CD4-positive, alpha-beta memory T cell (primary cell): Measurements from ENCODE around the gene SLFN14. TPM values are rescaled to one million over a fixed set of nuclear protein-coding genes. Genes with fewer than 3 reads are reported as not detected.
A peak's percentile ranks its signal among the peaks of the same experiment; 100 is the strongest.

Source experiments
- CTCF ChIA-PET: fragments of 350-600 bp; sonication (Branson Sonifier 250); formaldehyde crosslinking; loops from one replicate; lab custom pipeline; 2021; ENCODE audit warnings: inconsistent platforms; ENCODE audit not compliant: partially characterized antibody; lab: Charles Lee
- POLR2A ChIA-PET: fragments of 350-600 bp; sonication (Branson Sonifier 250); formaldehyde crosslinking; loops from one replicate; lab custom pipeline; 2021; ENCODE audit not compliant: partially characterized antibody; lab: Charles Lee
- DNase-seq, 5 donors: peaks; one replicate each; pipeline versions ENCODE4 v3.0.0 to v3.0.0-alpha.2; 2020 to 2022; ENCODE audit warnings: mixed read lengths in 1 of 5
- H3K27ac ChIP-seq: one replicate; pipeline ENCODE4 v1.7.0; 2013; ENCODE audit warnings: low read depth, low read length
- H3K27me3 ChIP-seq: 2 replicates; pipeline ENCODE4 v1.7.0; 2013; ENCODE audit warnings: mild to moderate bottlenecking, low read length, moderate library complexity; ENCODE audit not compliant: insufficient read depth
- H3K36me3 ChIP-seq: 2 replicates; pipeline ENCODE4 v1.7.0; 2013; ENCODE audit warnings: mild to moderate bottlenecking, low read length, moderate library complexity; ENCODE audit not compliant: insufficient read depth
- H3K4me1 ChIP-seq: 2 replicates; pipeline ENCODE4 v1.7.0; 2013; ENCODE audit warnings: mild to moderate bottlenecking, low read length, moderate library complexity; ENCODE audit not compliant: insufficient read depth
- H3K4me3 ChIP-seq, 2 donors: one replicate each; pipeline ENCODE4 v1.7.0; 2013; ENCODE audit warnings: low read length in 2 of 2, mild to moderate bottlenecking in 1 of 2
- H3K9me3 ChIP-seq, 2 donors: one replicate each; pipeline ENCODE4 v1.7.0; 2013; ENCODE audit warnings: low read length in 2 of 2, control low read depth in 1 of 2; ENCODE audit not compliant: control insufficient read depth in 1 of 2
- H3K27ac Mint-ChIP-seq, 7 donors: one replicate each; pipeline ENCODE4 v1.8.0; 2020 to 2021; ENCODE audit warnings: mixed read lengths in 7 of 7, mild to moderate bottlenecking in 6 of 7, inconsistent platforms in 3 of 7, moderate library complexity in 3 of 7
- H3K27me3 Mint-ChIP-seq, 2 donors: one replicate each; pipeline ENCODE4 v1.8.0; 2020 to 2021; ENCODE audit warnings: mixed read lengths in 2 of 2
- H3K36me3 Mint-ChIP-seq, 2 donors: one replicate each; pipeline ENCODE4 v1.8.0; 2020 to 2021; ENCODE audit warnings: mixed read lengths in 2 of 2, inconsistent platforms in 1 of 2, mild to moderate bottlenecking in 1 of 2
- H3K4me1 Mint-ChIP-seq, 4 donors: one replicate each; pipeline ENCODE4 v1.8.0; 2020 to 2021; ENCODE audit warnings: mixed read lengths in 4 of 4, mild to moderate bottlenecking in 1 of 4
- H3K4me3 Mint-ChIP-seq, 8 donors: one replicate each; pipeline ENCODE4 v1.8.0; 2020 to 2021; ENCODE audit warnings: mixed read lengths in 8 of 8, mild to moderate bottlenecking in 7 of 8, moderate library complexity in 6 of 8, inconsistent platforms in 3 of 8
- H3K9me3 Mint-ChIP-seq, 8 donors: one replicate each; pipeline ENCODE4 v1.8.0; 2020 to 2021; ENCODE audit warnings: mixed read lengths in 8 of 8, mild to moderate bottlenecking in 5 of 8, inconsistent platforms in 3 of 8, moderate library complexity in 1 of 8
- intact Hi-C: fragments of 100-400 bp; cut with micrococcal nuclease; formaldehyde crosslinking; loops from one replicate; pipeline ENCODE4 v1.15.1; 2023
- polyA plus RNA-seq, 2 donors: library from polyadenylated mRNA; unstranded; fragments of 300-500 nt; fragmentation: Illumina TruSeq; gene quantifications; one replicate each; pipeline ENCODE4 v1.2.3, GENCODE V29; 2021
- total RNA-seq, 2 experiments: library from RNA; stranded (reverse); gene quantifications; one replicate each; pipeline ENCODE4 v1.2.3, GENCODE V29; 2021

SLFN14 gene
- total and polyA plus RNA-seq, 4 experiments from 2014 or later = 0.18 TPM; not detected in 3

GRCh38 chr17:35596072-35596471, 35.5 kb upstream of the SLFN14 start:
- peak overlapping the region in 1 of 7 donors; percentile 46 for H3K27ac Mint-ChIP-seq
- no peak for DNase-seq
- H3K27me3 Mint-ChIP-seq = no peaks in the 10 kb centered on the region
- H3K4me1 ChIP-seq = peaks cover 6% of the 10 kb centered on the region
- peaks cover 49 to 57% of the 10 kb centered on the region in 2 donors for H3K36me3 Mint-ChIP-seq
- H3K4me1 Mint-ChIP-seq = peaks cover 0 to 14% (median 5%) of the 10 kb centered on the region in 4 donors
- no peaks in the 10 kb centered on the region for H3K27me3 ChIP-seq
- H3K4me3 Mint-ChIP-seq = no peak overlapping the region
- H3K36me3 ChIP-seq = peaks cover 53% of the 10 kb centered on the region
- H3K27ac ChIP-seq = no peak overlapping the region
- ChIA-PET CTCF (interaction anchor here (0.6 kb wide), 1 partner anchor 13 kb away, joined by 4 read pairs; no protein-coding TSS in a partner anchor), POLR2A (no interaction called here)
- no peak overlapping the region for H3K4me3 ChIP-seq
- H3K9me3 ChIP-seq = no peaks in the 10 kb centered on the region
- intact Hi-C loops = no loop called here
- H3K9me3 Mint-ChIP-seq = no peaks in the 10 kb centered on the region

- H3K27me3 ChIP-seq = no peaks in the 10 kb centered on the region
- no peaks in the 10 kb centered on the region for H3K36me3 ChIP-seq
- H3K9me3 ChIP-seq = no peaks in the 10 kb centered on the region
- Mint-ChIP-seq H3K27me3 (peaks cover 0 to 3% of the 10 kb centered on the region in 2 donors), H3K36me3 (peaks cover 0 to 9% of the 10 kb centered on the region in 2 donors), H3K27ac (peak overlapping the region; percentile 94 to 100 (median 99)), H3K4me3 (peak overlapping the region; percentile 94 to 100 (median 100)), H3K4me1 (peaks cover 25 to 41% (median 34%) of the 10 kb centered on the region in 4 donors), H3K9me3 (peaks cover 0 to 4% (median 0%) of the 10 kb centered on the region in 8 donors)
- DNase-seq = peak in 1 of 5 donors; percentile 47
- no peak overlapping the region for H3K4me3 ChIP-seq
- H3K4me1 ChIP-seq = peaks cover 41% of the 10 kb centered on the region
- H3K27ac ChIP-seq = no peak overlapping the region
- POLR2A ChIA-PET = interaction anchor here (0.9 to 4.5 kb wide), 10 partner anchors 10 to 347 kb away, joined by 3 to 130 read pairs (median 4); partner anchors contain the start of genes PEX12 and SLFN12L
- CTCF ChIA-PET = interaction anchor here (0.6 to 2.1 kb wide), 9 partner anchors 9 to 447 kb away, joined by 3 to 10 read pairs (median 5); partner anchors contain the start of gene PEX12
- intact Hi-C loops = loop anchor here (5.0 kb wide), 1 partner anchor 219 kb away; the partner anchor contains the start of gene TAF15
Measured at GRCh38 chr17:35588196-35588920, 27.7 kb upstream of the SLFN14 start.

- Mint-ChIP-seq H3K27me3 (peaks cover 0 to 3% of the 10 kb centered on the region in 2 donors), H3K27ac (peak within 1 kb of the TSS; percentile 94 to 100 (median 99)), H3K4me1 (peaks cover 25 to 41% (median 34%) of the 10 kb centered on the region in 4 donors), H3K36me3 (peaks cover 0 to 7% of the 10 kb centered on the region in 2 donors), H3K4me3 (peak within 1 kb of the TSS; percentile 94 to 100 (median 100)), H3K9me3 (peaks cover 0 to 4% (median 0%) of the 10 kb centered on the region in 8 donors)
- no peaks in the 10 kb centered on the region for H3K27me3 ChIP-seq
- peak within 1 kb of the TSS; percentile 94 for H3K27ac ChIP-seq
- ChIA-PET POLR2A (interaction anchor here (0.8 to 4.5 kb wide), 18 partner anchors 9 to 426 kb away, joined by 3 to 130 read pairs (median 4); partner anchors contain the start of genes PEX12, SLFN5 and TAF15), CTCF (interaction anchor here (0.8 to 1.8 kb wide), 6 partner anchors 9 to 444 kb away, joined by 3 to 5 read pairs (median 4); partner anchors contain the start of gene PEX12)
- peak within 1 kb of the TSS; percentile 81 to 97 for H3K4me3 ChIP-seq
- intact Hi-C loops = loop anchor here (5.0 kb wide), 1 partner anchor 220 kb away; the partner anchor contains the start of gene TAF15
- H3K36me3 ChIP-seq = no peaks in the 10 kb centered on the region
- no peaks in the 10 kb centered on the region for H3K9me3 ChIP-seq
- DNase-seq = peak; percentile 97 to 99 (median 98)
- H3K4me1 ChIP-seq = peaks cover 41% of the 10 kb centered on the region
Measured at GRCh38 chr17:35587074-35587961, 26.7 kb upstream of the SLFN14 start, which contains the start of gene AP2B1. AP2B1 (plus strand) TSS chr17:35587322; CDS start chr17:35594031, 6,709 bp downstream.

GRCh38 chr17:35586569-35587073, 26.0 kb upstream of the SLFN14 start:
- Histone ChIP-seq H3K27me3 (no peaks in the 10 kb centered on the region), H3K9me3 (no peaks in the 10 kb centered on the region), H3K27ac (peak overlapping the region; percentile 94), H3K36me3 (no peaks in the 10 kb centered on the region), H3K4me1 (peaks cover 40% of the 10 kb centered on the region), H3K4me3 (peak overlapping the region; percentile 25 to 81)
- Mint-ChIP-seq H3K4me1 (peaks cover 25 to 41% (median 33%) of the 10 kb centered on the region in 4 donors), H3K9me3 (peaks cover 0 to 4% (median 0%) of the 10 kb centered on the region in 8 donors), H3K27me3 (peaks cover 0 to 3% of the 10 kb centered on the region in 2 donors), H3K36me3 (peaks cover 0 to 7% of the 10 kb centered on the region in 2 donors), H3K27ac (peak overlapping the region; percentile 94 to 100 (median 99)), H3K4me3 (peak overlapping the region; percentile 94 to 100 (median 100))
- POLR2A ChIA-PET = interaction anchor here (0.7 to 4.5 kb wide), 17 partner anchors 9 to 425 kb away, joined by 3 to 130 read pairs (median 4); partner anchors contain the start of genes PEX12, SLFN5 and TAF15
- CTCF ChIA-PET = interaction anchor here (0.8 to 1.8 kb wide), 5 partner anchors 8 to 444 kb away, joined by 3 to 4 read pairs (median 4); partner anchors contain the start of gene PEX12
- intact Hi-C loops = loop anchor here (1.0 to 5.0 kb wide), 2 partner anchors 8 to 221 kb away; partner anchors contain the start of genes PEX12 and TAF15
- DNase-seq = no peak

- H3K27ac Mint-ChIP-seq = peak overlapping the region in 1 of 7 donors; percentile 49
- intact Hi-C loops = no loop called here
- H3K4me1 Mint-ChIP-seq = peaks cover 16 to 31% (median 24%) of the 10 kb centered on the region in 4 donors
- H3K9me3 Mint-ChIP-seq = peaks cover 0 to 4% (median 0%) of the 10 kb centered on the region in 8 donors
- H3K27me3 Mint-ChIP-seq = peaks cover 0 to 3% of the 10 kb centered on the region in 2 donors
- peak overlapping the region in 1 of 8 donors; percentile 13 for H3K4me3 Mint-ChIP-seq
- peaks cover 0 to 8% of the 10 kb centered on the region in 2 donors for H3K36me3 Mint-ChIP-seq
- POLR2A ChIA-PET = no interaction called here
- CTCF ChIA-PET = no interaction called here
- Histone ChIP-seq H3K4me1 (peaks cover 21% of the 10 kb centered on the region), H3K4me3 (no peak overlapping the region), H3K9me3 (no peaks in the 10 kb centered on the region), H3K27me3 (no peaks in the 10 kb centered on the region), H3K27ac (no peak overlapping the region), H3K36me3 (no peaks in the 10 kb centered on the region)
- DNase-seq = no peak
Measured at GRCh38 chr17:35584061-35584460, 23.4 kb upstream of the SLFN14 start.

- H3K27me3 Mint-ChIP-seq = no peaks in the 10 kb centered on the region
- POLR2A ChIA-PET = interaction anchor here (0.6 to 5.6 kb wide), 28 partner anchors 9 to 598 kb away, joined by 3 to 130 read pairs (median 6); partner anchors contain the start of genes AP2B1, SLFN11, SLFN12 and SLFN12L
- no peaks in the 10 kb centered on the region for H3K27me3 ChIP-seq
- H3K36me3 Mint-ChIP-seq = peaks cover 0 to 29% of the 10 kb centered on the region in 2 donors
- H3K9me3 Mint-ChIP-seq = no peaks in the 10 kb centered on the region
- H3K4me3 ChIP-seq = peak overlapping the region; percentile 81 to 90
- H3K4me3 Mint-ChIP-seq = peak overlapping the region; percentile 95 to 99 (median 97)
- H3K27ac Mint-ChIP-seq = peak overlapping the region; percentile 97 to 100 (median 99)
- H3K27ac ChIP-seq = peak overlapping the region; percentile 89
- CTCF ChIA-PET = interaction anchor here (0.7 to 2.4 kb wide), 16 partner anchors 10 to 435 kb away, joined by 3 to 10 read pairs (median 4); partner anchors contain the start of gene TAF15
- DNase-seq = peak in 2 of 5 donors; percentile 10 to 11
- peaks cover 6 to 34% (median 26%) of the 10 kb centered on the region in 4 donors for H3K4me1 Mint-ChIP-seq
- intact Hi-C loops = loop anchor here (1.0 to 2.0 kb wide), 5 partner anchors 7 to 437 kb away; partner anchors contain the start of gene NLE1
- H3K4me1 ChIP-seq = peaks cover 24% of the 10 kb centered on the region
- no peaks in the 10 kb centered on the region for H3K9me3 ChIP-seq
- H3K36me3 ChIP-seq = peaks cover 6% of the 10 kb centered on the region
Measured at GRCh38 chr17:35578929-35579432, 18.4 kb upstream of the SLFN14 start.
